ENCODE data around the gene MYH2. TPM values are rescaled to one million over a fixed set of nuclear protein-coding genes. Genes with fewer than 3 reads are reported as not detected.

The MYH2 gene
- total and polyA plus RNA-seq, 11 donors = 0.07 to 0.40 TPM; not detected in 9

DNA sequence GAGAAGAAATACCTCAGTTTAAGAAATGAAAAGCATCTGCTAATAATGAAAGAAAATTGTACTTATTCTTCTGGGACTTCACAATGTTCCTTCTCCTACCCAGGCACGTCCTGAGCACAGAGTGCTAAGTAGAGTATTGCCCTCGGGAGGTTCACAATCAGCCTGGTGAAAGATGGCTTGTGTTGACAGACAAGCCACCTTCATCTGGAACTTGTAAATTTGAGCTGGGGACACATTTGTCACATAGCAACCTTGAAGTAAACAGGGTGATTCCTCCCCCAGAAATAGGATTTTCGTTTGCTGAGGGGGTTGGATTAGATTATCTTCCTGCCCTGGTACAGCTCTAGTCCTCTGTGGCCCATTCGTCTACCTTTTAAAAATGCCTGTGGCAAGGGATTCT lies 34.4 kb upstream of the MYH2 start:
- ATAC-seq = no peak
- 37 to 39% (median 38%) methylated on average over 4 of the region's 4 CpGs for WGBS, 4 donors

GRCh38 chr17:10579270-10579669 lies 29.8 kb upstream of the MYH2 start:
- no peak overlapping the region for H3K4me3 ChIP-seq
- no peaks in the 10 kb centered on the region for H3K4me1 ChIP-seq
- no peak overlapping the region for H3K27ac ChIP-seq
- no peaks in the 10 kb centered on the region for H3K27me3 ChIP-seq
- H3K9me3 ChIP-seq = peaks cover 0 to 3% (median 0%) of the 10 kb centered on the region in 12 donors
- no peaks in the 10 kb centered on the region for H3K36me3 ChIP-seq
- no peak for DNase-seq
- 25 to 61% (median 54%) methylated on average over 2 of the region's 2 CpGs for WGBS, 4 donors
- ATAC-seq = no peak
- TF ChIP-seq POLR2A (IDR thresholded peaks at IDR 0.05) (no peak), CTCF (IDR thresholded peaks at IDR 0.05) (no peak)
- intact Hi-C loops (cut with DNase I) = no loop called here

More for the DNA sequence above, 34.4 kb upstream of the MYH2 start:
- H3K4me3 ChIP-seq = no peak overlapping the region
- no peak overlapping the region for H3K27ac ChIP-seq
- TF ChIP-seq POLR2A (IDR thresholded peaks at IDR 0.05) = no peak
- TF ChIP-seq CTCF (IDR thresholded peaks at IDR 0.05) = no peak
- H3K36me3 ChIP-seq = no peaks in the 10 kb centered on the region
- peaks cover 0 to 3% (median 0%) of the 10 kb centered on the region in 12 donors for H3K9me3 ChIP-seq
- peaks cover 0 to 5% (median 0%) of the 10 kb centered on the region in 9 donors for H3K27me3 ChIP-seq
- intact Hi-C loops (cut with DNase I) = loop anchor here in 1 of 10 donors (10.0 kb wide), 1 partner anchor 129 kb away; no protein-coding TSS in a partner anchor
- no peak for DNase-seq
- H3K4me1 ChIP-seq = no peaks in the 10 kb centered on the region

- TF ChIP-seq POLR2A (IDR thresholded peaks at IDR 0.05) = no peak
- no peak for TF ChIP-seq CTCF (IDR thresholded peaks at IDR 0.05)
- 86 to 93% (median 90%) methylated on average over 5 of the region's 5 CpGs for WGBS, 4 donors
- DNase-seq = no peak
- Histone ChIP-seq H3K9me3 (no peaks in the 10 kb centered on the region), H3K4me1 (no peaks in the 10 kb centered on the region), H3K36me3 (no peaks in the 10 kb centered on the region), H3K27me3 (no peaks in the 10 kb centered on the region), H3K4me3 (no peak overlapping the region), H3K27ac (no peak overlapping the region)
- no peak for ATAC-seq
- intact Hi-C loops (cut with DNase I) = no loop called here
These were observed 24.9 kb upstream of the MYH2 start for GRCh38 chr17:10574324-10574723.

- WGBS, 4 donors = 68 to 77% (median 74%) methylated on average over 2 of the region's 2 CpGs
- H3K36me3 ChIP-seq = no peaks in the 10 kb centered on the region
- no peak for DNase-seq
- no peaks in the 10 kb centered on the region for H3K27me3 ChIP-seq
- ATAC-seq = no peak
- H3K9me3 ChIP-seq = peaks cover 0 to 3% (median 0%) of the 10 kb centered on the region in 12 donors
- H3K4me1 ChIP-seq = no peaks in the 10 kb centered on the region
- intact Hi-C loops (cut with DNase I) = no loop called here
- no peak overlapping the region for H3K27ac ChIP-seq
- no peak for TF ChIP-seq CTCF (IDR thresholded peaks at IDR 0.05)
- TF ChIP-seq POLR2A (IDR thresholded peaks at IDR 0.05) = no peak
- H3K4me3 ChIP-seq = no peak overlapping the region
These were observed 14.7 kb upstream of the MYH2 start for GRCh38 chr17:10563991-10564660.
